ENCODE data around the gene TRUB1. TPM values are rescaled to one million over a fixed set of nuclear protein-coding genes. Genes with fewer than 3 reads are reported as not detected.

Gene TRUB1
- total and polyA plus RNA-seq, 4 donors = 5.4 to 11.5 (median 9.1) TPM

- no peaks in the 10 kb centered on the region for H3K4me1 ChIP-seq (ENCODE audit: control insufficient read depth in 1 of 2, insufficient read depth in 2 of 2, low read length in 2 of 2)
- no peak for DNase-seq
Observed at GRCh38 chr10:114974625-114975024, 36.6 kb downstream of the TRUB1 start.

GRCh38 chr10:114975091-114975490, 37.1 kb downstream of the TRUB1 start:
- no peaks in the 10 kb centered on the region for H3K4me1 ChIP-seq (ENCODE audit: control insufficient read depth in 1 of 2, insufficient read depth in 2 of 2, low read length in 2 of 2)
- H3K27ac ChIP-seq (ENCODE audit: low read depth in 1 of 2, low read length in 2 of 2) = no peak overlapping the region
- H3K9me3 ChIP-seq (ENCODE audit: control insufficient read depth, low read length) = no peaks in the 10 kb centered on the region
- ATAC-seq (ENCODE audit: low FRiP score) (no peak), DNase-seq (no peak)
- H3K36me3 ChIP-seq (ENCODE audit: control insufficient read depth in 1 of 2, insufficient read depth in 2 of 2, low read length in 1 of 2) = peaks cover 0 to 1% of the 10 kb centered on the region in 2 donors
- intact Hi-C loops (cut with DNase I) = no loop called here
- H3K4me3 ChIP-seq (ENCODE audit: low read length in 2 of 2) = no peak overlapping the region
- WGBS, 2 donors = 87 to 88% methylated on average over 3 of the region's 3 CpGs
- H3K27me3 ChIP-seq (ENCODE audit: control insufficient read depth in 1 of 2, insufficient read depth in 2 of 2, low read length in 1 of 2) = no peaks in the 10 kb centered on the region

More at GRCh38 chr10:114974625-114975024, 36.6 kb downstream of the TRUB1 start:
- WGBS, 2 donors = 85 to 87% methylated on average over 5 of the region's 5 CpGs
- Histone ChIP-seq H3K4me3 (ENCODE audit: low read length in 2 of 2) (no peak overlapping the region), H3K27ac (ENCODE audit: low read depth in 1 of 2, low read length in 2 of 2) (no peak overlapping the region), H3K9me3 (ENCODE audit: control insufficient read depth, low read length) (no peaks in the 10 kb centered on the region), H3K36me3 (ENCODE audit: control insufficient read depth in 1 of 2, insufficient read depth in 2 of 2, low read length in 1 of 2) (no peaks in the 10 kb centered on the region), H3K27me3 (ENCODE audit: control insufficient read depth in 1 of 2, insufficient read depth in 2 of 2, low read length in 1 of 2) (no peaks in the 10 kb centered on the region)
- intact Hi-C loops (cut with DNase I) = no loop called here
- no peak for ATAC-seq (ENCODE audit: low FRiP score)

GRCh38 chr10:114982989-114983388, 45.0 kb downstream of the TRUB1 start:
- Histone ChIP-seq H3K36me3 (ENCODE audit: control insufficient read depth in 1 of 2, insufficient read depth in 2 of 2, low read length in 1 of 2) (peaks cover 0 to 3% of the 10 kb centered on the region in 2 donors), H3K27ac (ENCODE audit: low read depth in 1 of 2, low read length in 2 of 2) (no peak overlapping the region), H3K27me3 (ENCODE audit: control insufficient read depth in 1 of 2, insufficient read depth in 2 of 2, low read length in 1 of 2) (no peaks in the 10 kb centered on the region), H3K4me3 (ENCODE audit: low read length in 2 of 2) (no peak overlapping the region), H3K9me3 (ENCODE audit: control insufficient read depth, low read length) (no peaks in the 10 kb centered on the region), H3K4me1 (ENCODE audit: control insufficient read depth in 1 of 2, insufficient read depth in 2 of 2, low read length in 2 of 2) (peaks cover under 1 to 1% of the 10 kb centered on the region in 2 donors)
- no peak for ATAC-seq (ENCODE audit: low FRiP score)
- intact Hi-C loops (cut with DNase I) = no loop called here
- DNase-seq = no peak

GRCh38 chr10:114987995-114988394, 50.0 kb downstream of the TRUB1 start:
- no peaks in the 10 kb centered on the region for H3K27me3 ChIP-seq (ENCODE audit: control insufficient read depth in 1 of 2, insufficient read depth in 2 of 2, low read length in 1 of 2)
- intact Hi-C loops (cut with DNase I) = loop anchor here in 1 of 2 donors (5.0 kb wide), 1 partner anchor 104 kb away; the partner anchor contains the start of gene ATRNL1
- no peak overlapping the region for H3K4me3 ChIP-seq (ENCODE audit: low read length in 2 of 2)
- 6 to 8% methylated on average over 1 of the region's 1 CpG for WGBS, 2 donors
- H3K4me1 ChIP-seq (ENCODE audit: control insufficient read depth in 1 of 2, insufficient read depth in 2 of 2, low read length in 2 of 2) = peaks cover 4 to 6% of the 10 kb centered on the region in 2 donors
- DNase-seq (peak in 1 of 2 donors; percentile 58), ATAC-seq (ENCODE audit: low FRiP score) (peak; percentile 46)
- peak overlapping the region in 1 of 2 donors; percentile 96 for H3K27ac ChIP-seq (ENCODE audit: low read depth in 1 of 2, low read length in 2 of 2)
- peaks cover 0 to 1% of the 10 kb centered on the region in 2 donors for H3K36me3 ChIP-seq (ENCODE audit: control insufficient read depth in 1 of 2, insufficient read depth in 2 of 2, low read length in 1 of 2)
- H3K9me3 ChIP-seq (ENCODE audit: control insufficient read depth, low read length) = no peaks in the 10 kb centered on the region

- no peaks in the 10 kb centered on the region for H3K36me3 ChIP-seq (ENCODE audit: control insufficient read depth in 1 of 2, insufficient read depth in 2 of 2, low read length in 1 of 2)
- no peak overlapping the region for H3K4me3 ChIP-seq (ENCODE audit: low read length in 2 of 2)
- no peaks in the 10 kb centered on the region for H3K9me3 ChIP-seq (ENCODE audit: control insufficient read depth, low read length)
- peaks cover 3 to 6% of the 10 kb centered on the region in 2 donors for H3K4me1 ChIP-seq (ENCODE audit: control insufficient read depth in 1 of 2, insufficient read depth in 2 of 2, low read length in 2 of 2)
- no peaks in the 10 kb centered on the region for H3K27me3 ChIP-seq (ENCODE audit: control insufficient read depth in 1 of 2, insufficient read depth in 2 of 2, low read length in 1 of 2)
- ATAC-seq (ENCODE audit: low FRiP score) = no peak
- no peak overlapping the region for H3K27ac ChIP-seq (ENCODE audit: low read depth in 1 of 2, low read length in 2 of 2)
- WGBS, 2 donors = 83 to 87% methylated on average over 3 of the region's 3 CpGs
- DNase-seq = no peak
- intact Hi-C loops (cut with DNase I) = no loop called here
Observed at GRCh38 chr10:114990586-114990985, 52.6 kb downstream of the TRUB1 start.

- H3K9me3 ChIP-seq (ENCODE audit: control insufficient read depth, low read length) = no peaks in the 10 kb centered on the region
- no peaks in the 10 kb centered on the region for H3K36me3 ChIP-seq (ENCODE audit: control insufficient read depth in 1 of 2, insufficient read depth in 2 of 2, low read length in 1 of 2)
- H3K4me1 ChIP-seq (ENCODE audit: control insufficient read depth in 1 of 2, insufficient read depth in 2 of 2, low read length in 2 of 2) = peaks cover 3 to 6% of the 10 kb centered on the region in 2 donors
- intact Hi-C loops (cut with DNase I) = no loop called here
- H3K27me3 ChIP-seq (ENCODE audit: control insufficient read depth in 1 of 2, insufficient read depth in 2 of 2, low read length in 1 of 2) = no peaks in the 10 kb centered on the region
- no peak overlapping the region for H3K27ac ChIP-seq (ENCODE audit: low read depth in 1 of 2, low read length in 2 of 2)
- no peak overlapping the region for H3K4me3 ChIP-seq (ENCODE audit: low read length in 2 of 2)
- ATAC-seq (ENCODE audit: low FRiP score) = no peak
- 83 to 94% methylated on average over 4 of the region's 4 CpGs for WGBS, 2 donors
- DNase-seq = no peak
Observed at GRCh38 chr10:114990991-114991390, 53.0 kb downstream of the TRUB1 start.

- 89 to 90% methylated on average over 9 of the region's 9 CpGs for WGBS, 2 donors
- Histone ChIP-seq H3K9me3 (ENCODE audit: control insufficient read depth, low read length) (no peaks in the 10 kb centered on the region), H3K36me3 (ENCODE audit: control insufficient read depth in 1 of 2, insufficient read depth in 2 of 2, low read length in 1 of 2) (no peaks in the 10 kb centered on the region), H3K4me3 (ENCODE audit: low read length in 2 of 2) (no peak overlapping the region), H3K27me3 (ENCODE audit: control insufficient read depth in 1 of 2, insufficient read depth in 2 of 2, low read length in 1 of 2) (no peaks in the 10 kb centered on the region), H3K4me1 (ENCODE audit: control insufficient read depth in 1 of 2, insufficient read depth in 2 of 2, low read length in 2 of 2) (peaks cover 3 to 6% of the 10 kb centered on the region in 2 donors), H3K27ac (ENCODE audit: low read depth in 1 of 2, low read length in 2 of 2) (no peak overlapping the region)
- DNase-seq (no peak), ATAC-seq (ENCODE audit: low FRiP score) (no peak)
- intact Hi-C loops (cut with DNase I) = no loop called here
Observed at GRCh38 chr10:114992189-114992775, 54.3 kb downstream of the TRUB1 start.

- ATAC-seq (ENCODE audit: low FRiP score) = no peak
- no peaks in the 10 kb centered on the region for H3K9me3 ChIP-seq (ENCODE audit: control insufficient read depth, low read length)
- 81 to 85% methylated on average over 6 of the region's 6 CpGs for WGBS, 2 donors
- intact Hi-C loops (cut with DNase I) = no loop called here
- no peak for DNase-seq
- no peaks in the 10 kb centered on the region for H3K4me1 ChIP-seq (ENCODE audit: control insufficient read depth in 1 of 2, insufficient read depth in 2 of 2, low read length in 2 of 2)
- no peak overlapping the region for H3K27ac ChIP-seq (ENCODE audit: low read depth in 1 of 2, low read length in 2 of 2)
- no peak overlapping the region for H3K4me3 ChIP-seq (ENCODE audit: low read length in 2 of 2)
- H3K36me3 ChIP-seq (ENCODE audit: control insufficient read depth in 1 of 2, insufficient read depth in 2 of 2, low read length in 1 of 2) = no peaks in the 10 kb centered on the region
- no peaks in the 10 kb centered on the region for H3K27me3 ChIP-seq (ENCODE audit: control insufficient read depth in 1 of 2, insufficient read depth in 2 of 2, low read length in 1 of 2)
Observed at GRCh38 chr10:114995468-114996247, 57.7 kb downstream of the TRUB1 start.

GRCh38 chr10:114996542-114996941, 58.5 kb downstream of the TRUB1 start:
- Histone ChIP-seq H3K27me3 (ENCODE audit: control insufficient read depth in 1 of 2, insufficient read depth in 2 of 2, low read length in 1 of 2) (no peaks in the 10 kb centered on the region), H3K36me3 (ENCODE audit: control insufficient read depth in 1 of 2, insufficient read depth in 2 of 2, low read length in 1 of 2) (no peaks in the 10 kb centered on the region), H3K27ac (ENCODE audit: low read depth in 1 of 2, low read length in 2 of 2) (no peak overlapping the region), H3K4me3 (ENCODE audit: low read length in 2 of 2) (no peak overlapping the region), H3K9me3 (ENCODE audit: control insufficient read depth, low read length) (no peaks in the 10 kb centered on the region), H3K4me1 (ENCODE audit: control insufficient read depth in 1 of 2, insufficient read depth in 2 of 2, low read length in 2 of 2) (no peaks in the 10 kb centered on the region)
- intact Hi-C loops (cut with DNase I) = no loop called here
- WGBS, 2 donors = 87 to 90% methylated on average over 4 of the region's 4 CpGs
- DNase-seq = no peak
- ATAC-seq (ENCODE audit: low FRiP score) = no peak

Measured in aorta (tissue), 5 donors.